Stimulated activated CD4-positive, alpha-beta T cell treated with anti-CD3 and anti-CD28 coated beads, Interleukin-2, amount 100 ng/mL, for 48 hours (primary cell): ENCODE results near the gene ENSA.
A peak's percentile ranks its signal among the peaks of the same experiment; 100 is the strongest.
"Not testable (repeated sequence)": the region's sequence is repeated elsewhere in the genome, so short reads cannot be mapped to it uniquely, and the experiment has no call there.

Experiments used
- DNase-seq, 2 donors: peaks; one replicate each; pipeline ENCODE4 v3.0.0-alpha.2; 2020

The ENSA gene

GRCh38 chr1:150579945-150580642 lies 49.3 kb downstream of the ENSA start:
- no peak for DNase-seq

DNA sequence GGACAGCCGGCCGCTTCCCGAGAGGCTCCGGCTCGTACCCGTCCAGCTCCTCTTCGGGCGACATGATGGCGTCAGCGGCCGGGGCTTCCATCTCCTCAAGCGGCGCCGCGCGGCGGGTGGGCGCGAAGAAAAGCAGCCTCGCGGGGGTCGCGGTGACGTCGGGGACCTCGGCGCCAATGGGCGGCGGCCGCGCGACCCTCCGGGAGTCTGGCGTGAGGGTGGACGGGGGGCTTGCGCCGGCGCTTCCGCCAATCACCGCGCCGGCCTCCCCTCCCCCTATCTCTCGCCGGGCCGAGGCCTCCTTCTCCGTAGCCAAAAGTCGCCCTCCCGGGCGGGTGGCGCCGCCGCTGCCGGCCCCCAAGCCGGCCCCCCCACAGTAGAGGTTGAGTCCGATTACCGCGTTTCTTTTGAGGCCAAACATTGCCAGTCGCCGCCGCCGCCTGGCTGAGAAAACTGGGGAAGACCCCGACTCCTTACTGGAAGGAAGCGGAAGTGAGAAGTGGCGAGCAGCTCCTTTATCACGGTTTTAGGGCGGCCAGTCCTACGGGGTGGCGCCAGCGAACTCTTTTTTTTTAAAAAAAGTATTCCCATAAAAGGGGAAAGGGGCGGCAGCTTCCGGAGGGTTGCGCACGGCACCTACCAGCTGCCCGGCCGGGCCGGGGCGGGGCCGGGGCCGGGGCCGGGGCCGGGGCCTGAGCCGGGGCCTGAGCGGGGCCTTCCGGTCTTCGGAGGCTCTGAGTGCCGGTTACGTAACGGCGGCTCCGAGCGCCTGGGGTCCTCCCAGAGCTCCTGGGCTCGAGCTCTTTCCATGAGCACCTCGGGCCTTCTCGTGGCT lies 50.1 kb downstream of the ENSA start, which contains the start of gene MCL1:
Gene MCL1 (minus strand): TSS at position 501 of the 835 bp plus-strand sequence. CDS start 80 bp downstream, at position 421.
- DNase-seq = peak; percentile 74 to 76

DNA sequence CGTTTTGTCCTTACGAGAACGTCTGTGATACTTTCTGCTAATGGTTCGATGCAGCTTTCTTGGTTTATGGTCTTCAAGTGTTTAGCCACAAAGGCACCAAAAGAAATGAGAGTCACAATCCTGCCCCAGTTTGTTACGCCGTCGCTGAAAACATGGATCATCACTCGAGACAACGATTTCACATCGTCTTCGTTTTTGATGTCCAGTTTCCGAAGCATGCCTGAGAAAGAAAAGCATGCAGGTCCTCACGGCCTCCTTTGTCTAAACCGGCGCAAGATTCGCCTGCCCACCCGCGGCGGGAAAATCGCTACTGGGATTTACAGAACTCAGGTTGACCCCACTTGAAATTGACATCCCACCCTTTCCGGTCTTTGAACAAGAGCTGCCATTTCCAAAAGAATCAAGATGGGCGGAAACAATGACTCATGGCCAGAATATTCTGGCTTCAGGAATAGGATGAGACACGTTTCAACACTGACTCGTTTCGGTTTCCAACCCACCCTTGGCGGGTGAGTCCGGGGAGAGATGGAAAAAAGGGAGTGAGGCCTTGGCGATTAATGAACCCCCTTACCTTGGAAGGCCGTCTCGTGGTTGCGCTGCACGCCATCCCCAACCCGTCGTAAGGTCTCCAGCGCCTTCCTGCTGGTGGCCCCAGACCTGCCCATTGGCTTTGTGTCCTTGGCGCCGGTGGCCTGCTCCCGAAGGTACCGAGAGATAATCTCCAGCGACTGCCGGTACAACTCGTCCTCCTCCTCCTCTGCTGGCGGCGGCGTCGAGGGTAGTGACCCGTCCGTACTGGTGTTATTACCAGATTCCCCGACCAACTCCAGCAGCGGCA lies 50.9 kb downstream of the ENSA start:
- DNase-seq = no peak

DNA sequence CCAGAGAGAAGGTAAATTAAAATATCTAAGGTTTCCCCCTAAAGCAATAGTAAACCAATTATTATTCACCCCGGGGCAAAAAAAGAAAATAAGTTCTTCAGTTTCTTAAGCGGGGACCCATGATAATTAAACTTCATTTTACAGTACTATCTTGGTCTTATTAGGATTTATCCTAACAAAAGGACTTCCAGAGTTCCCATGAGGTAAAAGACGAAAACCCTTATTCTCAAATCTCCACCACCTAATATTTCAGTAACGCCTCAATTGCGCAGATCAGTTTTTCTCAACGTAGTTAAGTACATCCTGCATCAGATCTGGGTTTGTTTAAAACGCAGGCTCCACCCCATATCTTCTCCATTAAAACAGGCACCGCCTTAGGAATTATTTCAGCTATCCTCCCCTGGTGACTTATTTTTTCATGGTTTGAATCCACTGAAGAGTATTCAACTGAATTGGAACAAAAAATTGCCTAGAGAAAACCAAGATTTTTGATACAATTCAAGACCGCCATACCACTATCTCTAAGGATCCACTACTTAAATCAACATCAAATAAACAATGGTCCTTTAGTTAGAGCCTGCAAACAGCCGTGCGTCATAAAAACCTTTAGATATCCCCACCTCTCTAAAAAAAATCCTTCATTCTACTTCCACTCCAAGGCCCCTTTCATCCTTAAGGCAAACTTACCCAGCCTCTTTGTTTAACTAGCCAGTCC lies 51.7 kb downstream of the ENSA start:
- DNase-seq = no peak

- no peak for DNase-seq
Measured at GRCh38 chr1:150576794-150577556, 52.4 kb downstream of the ENSA start.

GRCh38 chr1:150576367-150576711 lies 53.1 kb downstream of the ENSA start:
- no peak for DNase-seq

GRCh38 chr1:150575518-150576366 lies 53.7 kb downstream of the ENSA start:
- DNase-seq = no peak

DNA sequence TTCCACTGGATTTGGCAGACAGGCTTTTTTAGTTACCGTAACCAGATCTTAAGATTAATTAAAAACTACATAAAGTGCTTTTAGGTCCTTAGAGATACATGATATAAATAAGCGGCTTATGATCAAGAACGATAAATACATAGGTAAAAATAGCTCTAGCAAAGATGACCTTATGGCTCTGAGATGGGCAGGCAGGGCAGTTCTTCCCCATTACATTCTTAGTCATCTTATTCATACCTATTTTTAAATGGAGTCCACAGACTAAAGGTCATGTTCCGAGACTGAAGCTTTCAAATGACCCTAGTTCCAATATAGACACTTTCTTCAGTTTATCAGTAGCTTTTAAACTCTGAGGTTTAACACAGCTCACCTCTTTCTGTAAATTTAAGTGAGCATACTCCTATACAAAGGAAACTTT lies 54.3 kb downstream of the ENSA start:
- DNase-seq = no peak

GRCh38 chr1:150574260-150575071 lies 54.9 kb downstream of the ENSA start:
- DNase-seq = no peak

DNA sequence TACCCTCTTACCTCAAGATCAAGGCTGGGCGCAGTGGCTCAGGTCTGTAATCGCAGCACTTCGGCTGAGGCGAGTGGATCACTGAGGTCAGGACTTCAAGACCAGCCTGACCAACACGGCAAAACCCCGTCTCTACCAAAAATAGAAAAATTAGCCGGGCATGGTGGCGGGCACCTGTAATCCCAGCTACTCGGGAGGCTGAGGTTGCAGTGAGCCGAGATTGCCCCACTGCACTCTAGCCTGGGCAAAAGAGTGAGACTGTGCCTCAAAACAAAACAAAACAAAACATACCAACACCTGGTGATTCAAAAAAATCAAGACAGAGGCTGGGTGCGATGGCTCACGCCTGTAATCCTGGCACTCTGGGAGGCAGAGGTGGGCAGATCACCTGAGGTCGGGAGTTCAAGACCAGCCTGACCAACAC lies 55.8 kb downstream of the ENSA start:
- not testable (repeated sequence) for DNase-seq

DNA sequence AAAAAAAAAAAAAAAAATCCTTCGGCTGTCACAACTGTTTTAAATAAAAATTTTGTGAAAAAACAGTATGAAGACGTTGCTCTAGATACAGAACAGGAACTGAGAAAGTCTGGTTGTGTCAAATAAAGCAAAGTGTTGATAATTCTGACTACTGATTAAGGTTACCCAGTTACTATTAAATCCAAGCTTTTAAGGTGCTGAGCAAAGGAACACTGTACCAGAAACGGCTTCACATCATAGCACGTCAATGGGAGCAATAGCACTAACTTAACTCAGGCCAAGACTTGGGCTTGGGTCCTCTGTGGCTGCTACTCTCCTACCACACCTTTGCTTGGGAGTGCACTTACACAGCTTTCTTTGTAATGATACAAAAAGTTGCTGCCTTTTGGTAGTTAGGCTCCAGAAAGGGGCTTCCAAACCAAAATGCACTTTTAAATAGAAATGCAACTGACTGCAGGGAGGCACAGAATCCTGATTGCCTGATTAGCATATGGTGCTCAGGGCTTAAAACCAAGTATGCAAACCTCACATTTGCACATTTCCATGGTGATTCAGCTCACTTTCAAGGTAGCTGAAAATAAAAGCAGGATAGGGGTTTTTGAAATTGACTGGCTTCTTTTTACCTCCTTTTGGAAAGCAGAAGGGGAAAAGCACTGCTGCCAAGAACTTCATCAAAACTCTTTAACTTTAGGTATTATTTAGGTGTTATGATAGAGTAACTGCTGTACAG lies 56.3 kb downstream of the ENSA start:
- no peak for DNase-seq
